ENCODE results near the gene LGI2.

The LGI2 gene

DNA sequence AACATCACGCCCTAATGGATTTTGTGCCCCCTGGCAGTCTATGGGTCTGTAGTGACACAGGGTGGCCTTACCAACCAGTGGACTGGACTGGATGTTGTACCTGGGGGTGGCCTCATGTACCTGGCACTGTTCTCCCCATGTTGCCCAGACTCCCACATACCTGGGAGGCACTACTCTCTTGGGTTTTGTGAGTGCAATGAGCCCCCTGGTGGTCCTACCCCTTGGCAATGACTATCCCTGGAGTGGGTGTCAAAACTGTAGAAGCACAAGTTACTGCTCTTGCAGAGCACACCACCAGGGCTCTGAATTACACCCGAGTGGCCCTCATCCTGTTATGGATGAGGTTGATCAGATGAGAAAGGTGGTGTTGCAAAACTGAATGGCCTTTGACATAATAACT lies 60.1 kb downstream of the LGI2 start:
- DNase-seq (ENCODE audit: insufficient read length) (no peak), FAIRE-seq (no peak)
- no peak for TF ChIP-seq POLR2AphosphoS5 (IDR thresholded peaks at IDR 0.05; ENCODE audit: low read depth, low read length)
- no peak for TF ChIP-seq POLR2A (IDR thresholded peaks at IDR 0.05; ENCODE audit: low read depth, low read length)
- no peak for TF ChIP-seq TAF1 (IDR thresholded peaks at IDR 0.05; ENCODE audit: borderline replicate concordance, low read depth, low read length)

DNA sequence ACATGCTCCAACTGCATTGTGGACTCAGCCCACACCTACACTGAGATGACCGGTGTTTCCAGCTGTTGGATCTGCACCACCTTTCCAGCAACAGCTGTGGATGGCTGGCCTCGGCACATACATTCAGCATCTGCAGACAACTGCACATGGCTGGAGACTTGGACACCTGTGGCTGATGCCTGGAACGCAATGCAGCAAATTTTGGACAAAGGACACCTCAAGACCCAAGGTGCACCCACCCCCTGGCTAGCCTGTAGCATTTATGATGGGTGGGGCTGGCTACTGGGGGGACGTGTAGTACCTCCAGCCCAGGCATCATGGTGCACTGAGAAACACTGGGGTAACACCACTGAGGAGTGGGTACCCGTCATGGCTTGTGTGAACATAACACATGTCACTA lies 60.6 kb downstream of the LGI2 start:
- no peak for TF ChIP-seq POLR2AphosphoS5 (IDR thresholded peaks at IDR 0.05; ENCODE audit: low read depth, low read length)
- TF ChIP-seq TAF1 (IDR thresholded peaks at IDR 0.05; ENCODE audit: borderline replicate concordance, low read depth, low read length), result no peak
- no peak for TF ChIP-seq POLR2A (IDR thresholded peaks at IDR 0.05; ENCODE audit: low read depth, low read length)

DNA sequence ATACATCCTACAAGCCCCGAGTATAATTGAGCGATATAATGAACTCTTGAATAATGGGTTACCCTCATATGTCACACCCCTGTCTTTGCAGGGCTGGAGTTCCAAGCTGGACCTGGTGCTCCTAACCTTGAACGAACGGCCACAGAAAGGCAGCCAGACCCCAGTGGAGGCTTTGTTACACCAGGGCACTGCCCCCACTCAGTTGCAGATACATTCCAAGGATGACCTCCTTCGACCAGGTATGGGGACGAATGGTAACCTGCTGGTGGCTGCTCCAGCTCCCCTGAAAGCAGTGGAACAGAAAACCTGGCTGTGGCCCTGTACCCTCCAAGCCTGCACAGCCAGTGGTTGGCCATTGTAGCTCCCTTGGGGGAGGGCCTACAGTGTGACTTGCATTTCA lies 61.3 kb downstream of the LGI2 start:
- TF ChIP-seq TAF1 (IDR thresholded peaks at IDR 0.05; ENCODE audit: borderline replicate concordance, low read depth, low read length) (no peak), POLR2AphosphoS5 (IDR thresholded peaks at IDR 0.05; ENCODE audit: low read depth, low read length) (no peak), POLR2A (IDR thresholded peaks at IDR 0.05; ENCODE audit: low read depth, low read length) (no peak)
- DNase-seq (ENCODE audit: insufficient read length), result no peak
- FAIRE-seq, result no peak

More for the DNA sequence above, 60.6 kb downstream of the LGI2 start:
- DNase-seq (ENCODE audit: insufficient read length) (no peak), FAIRE-seq (no peak)

DNA sequence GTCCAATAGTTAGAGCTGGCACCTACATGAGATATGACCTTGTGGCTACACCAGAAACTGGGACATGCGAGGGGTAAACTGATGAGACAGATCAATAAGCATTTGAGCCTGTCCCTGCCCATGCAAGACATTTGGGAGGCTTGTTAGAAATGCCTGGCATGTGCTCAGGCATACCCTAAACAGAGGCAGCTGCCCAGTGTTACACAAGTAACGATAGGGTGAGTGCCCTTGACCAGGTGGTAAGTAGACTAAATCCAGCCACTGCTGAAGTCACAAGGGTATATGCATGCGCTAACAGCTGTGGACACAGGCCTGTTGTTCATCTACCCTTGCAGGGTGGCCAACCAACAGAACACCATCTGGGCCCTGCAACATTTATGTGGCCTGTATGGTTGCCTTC lies 61.8 kb downstream of the LGI2 start:
- no peak for TF ChIP-seq POLR2A (IDR thresholded peaks at IDR 0.05; ENCODE audit: low read depth, low read length)
- no peak for TF ChIP-seq POLR2AphosphoS5 (IDR thresholded peaks at IDR 0.05; ENCODE audit: low read depth, low read length)
- TF ChIP-seq TAF1 (IDR thresholded peaks at IDR 0.05; ENCODE audit: borderline replicate concordance, low read depth, low read length), result no peak
- FAIRE-seq (no peak), DNase-seq (ENCODE audit: insufficient read length) (no peak)

DNA sequence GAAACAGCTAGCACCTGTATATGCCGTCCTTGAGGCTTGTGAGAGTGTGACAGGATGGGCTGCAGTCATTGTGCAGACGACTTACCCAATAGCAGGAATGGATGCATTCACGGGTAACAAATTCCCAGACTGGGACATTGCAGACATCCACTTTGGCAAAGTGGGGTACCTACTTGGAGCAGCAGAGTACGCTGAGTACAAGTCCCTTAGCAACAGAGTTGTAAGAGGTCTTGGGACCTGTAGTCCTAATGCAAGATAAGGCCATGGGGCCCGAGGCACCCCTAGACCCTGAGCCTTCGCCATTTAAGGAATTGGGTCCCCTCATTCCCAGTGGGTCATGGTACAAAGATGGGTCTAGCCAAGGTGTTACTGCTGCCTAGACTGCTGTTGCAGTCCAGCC lies 62.5 kb downstream of the LGI2 start:
- no peak for FAIRE-seq
- TF ChIP-seq TAF1 (IDR thresholded peaks at IDR 0.05; ENCODE audit: borderline replicate concordance, low read depth, low read length), result no peak
- no peak for TF ChIP-seq POLR2AphosphoS5 (IDR thresholded peaks at IDR 0.05; ENCODE audit: low read depth, low read length)
- TF ChIP-seq POLR2A (IDR thresholded peaks at IDR 0.05; ENCODE audit: low read depth, low read length), result no peak
- DNase-seq (ENCODE audit: insufficient read length), result no peak

DNA sequence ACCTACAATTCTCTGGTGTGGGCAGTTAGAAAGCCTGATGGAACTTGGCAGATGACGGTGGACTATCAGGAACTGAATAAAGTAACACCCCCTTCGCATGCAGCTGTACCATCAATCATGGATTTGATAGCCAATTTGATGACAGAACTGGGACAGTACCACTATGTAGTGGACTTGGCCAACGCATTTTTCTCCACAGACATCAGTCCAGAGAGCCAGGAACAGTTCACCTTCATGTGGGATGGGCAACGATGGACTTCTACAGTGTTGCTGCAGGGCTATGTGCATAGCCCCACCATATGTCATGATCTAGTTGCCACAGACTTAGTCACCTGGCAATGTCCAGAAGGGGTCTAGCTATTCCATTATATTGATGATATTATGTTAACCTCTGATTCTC lies 63.4 kb downstream of the LGI2 start:
- FAIRE-seq, result no peak

DNA sequence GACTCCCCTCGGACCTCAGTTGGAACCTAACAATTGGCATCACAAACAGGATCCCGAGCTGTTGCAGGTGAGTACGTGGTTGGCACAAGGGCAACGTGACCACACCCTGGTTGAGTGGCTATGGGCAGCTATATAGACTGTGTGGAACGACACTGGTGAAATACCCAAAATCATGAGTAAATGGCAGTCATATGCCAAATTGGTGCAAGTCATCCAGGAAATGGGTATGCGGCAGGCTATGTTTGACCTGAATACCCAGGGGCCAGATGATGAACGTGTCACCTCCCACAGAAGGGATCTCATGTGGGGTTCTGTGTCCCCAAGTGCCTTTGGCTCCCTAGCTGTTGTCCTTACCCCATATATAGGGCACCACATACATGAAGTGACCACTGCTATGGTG lies 64.7 kb downstream of the LGI2 start:
- FAIRE-seq (no peak), DNase-seq (ENCODE audit: insufficient read length) (no peak)
- TF ChIP-seq POLR2A (IDR thresholded peaks at IDR 0.05; ENCODE audit: low read depth, low read length) (no peak), POLR2AphosphoS5 (IDR thresholded peaks at IDR 0.05; ENCODE audit: low read depth, low read length) (no peak), TAF1 (IDR thresholded peaks at IDR 0.05; ENCODE audit: borderline replicate concordance, low read depth, low read length) (no peak)

More for the DNA sequence above, 63.4 kb downstream of the LGI2 start:
- DNase-seq (ENCODE audit: insufficient read length), result no peak
- TF ChIP-seq POLR2AphosphoS5 (IDR thresholded peaks at IDR 0.05; ENCODE audit: low read depth, low read length), result no peak
- TF ChIP-seq TAF1 (IDR thresholded peaks at IDR 0.05; ENCODE audit: borderline replicate concordance, low read depth, low read length), result no peak
- TF ChIP-seq POLR2A (IDR thresholded peaks at IDR 0.05; ENCODE audit: low read depth, low read length), result no peak

DNA sequence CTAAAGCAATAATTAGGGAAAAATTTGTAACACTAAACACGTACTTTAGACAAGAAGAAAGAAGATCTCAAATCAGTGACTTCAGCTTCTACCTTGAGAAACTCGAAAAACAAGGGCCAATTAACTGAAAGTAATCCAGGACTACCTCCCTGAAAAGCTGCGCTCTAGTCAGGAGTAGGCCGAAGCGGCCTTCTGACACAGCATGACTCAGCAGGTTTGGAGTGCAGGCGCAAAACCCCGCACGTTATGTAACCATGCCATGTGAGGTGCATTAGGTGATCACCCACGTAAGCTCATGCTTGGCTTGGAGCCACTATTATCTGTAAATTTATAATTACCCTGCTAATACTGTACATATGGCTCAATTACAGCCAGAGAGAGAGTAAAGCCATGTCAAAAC lies 65.1 kb downstream of the LGI2 start:
- TF ChIP-seq POLR2AphosphoS5 (IDR thresholded peaks at IDR 0.05; ENCODE audit: low read depth, low read length) (no peak), POLR2A (IDR thresholded peaks at IDR 0.05; ENCODE audit: low read depth, low read length) (no peak), TAF1 (IDR thresholded peaks at IDR 0.05; ENCODE audit: borderline replicate concordance, low read depth, low read length) (no peak)
- no peak for FAIRE-seq

DNA sequence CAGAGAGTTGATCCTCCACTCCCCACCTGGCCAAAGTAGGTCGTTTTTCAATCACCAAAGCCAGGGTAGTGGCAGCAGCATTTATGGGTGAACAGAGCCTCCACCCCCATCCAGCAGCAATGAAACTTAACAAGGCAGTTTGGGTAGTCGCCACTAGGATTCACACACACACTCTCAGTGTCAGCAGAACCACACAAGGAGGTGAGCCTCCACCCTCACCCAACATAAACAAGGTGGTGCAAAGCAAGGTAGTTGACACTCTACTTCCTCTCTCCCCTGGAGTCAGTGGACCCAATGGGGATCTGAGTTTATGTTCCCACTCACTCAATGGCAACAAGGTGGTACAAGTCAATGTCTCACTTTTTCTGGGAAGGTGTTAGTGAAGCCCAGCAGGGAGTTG lies 67.5 kb downstream of the LGI2 start:
- no peak for FAIRE-seq
- TF ChIP-seq POLR2A (IDR thresholded peaks at IDR 0.05; ENCODE audit: low read depth, low read length), result no peak
- no peak for TF ChIP-seq POLR2AphosphoS5 (IDR thresholded peaks at IDR 0.05; ENCODE audit: low read depth, low read length)
- no peak for TF ChIP-seq TAF1 (IDR thresholded peaks at IDR 0.05; ENCODE audit: borderline replicate concordance, low read depth, low read length)

More for the DNA sequence above, 65.1 kb downstream of the LGI2 start:
- DNase-seq (ENCODE audit: insufficient read length), result no peak

DNA sequence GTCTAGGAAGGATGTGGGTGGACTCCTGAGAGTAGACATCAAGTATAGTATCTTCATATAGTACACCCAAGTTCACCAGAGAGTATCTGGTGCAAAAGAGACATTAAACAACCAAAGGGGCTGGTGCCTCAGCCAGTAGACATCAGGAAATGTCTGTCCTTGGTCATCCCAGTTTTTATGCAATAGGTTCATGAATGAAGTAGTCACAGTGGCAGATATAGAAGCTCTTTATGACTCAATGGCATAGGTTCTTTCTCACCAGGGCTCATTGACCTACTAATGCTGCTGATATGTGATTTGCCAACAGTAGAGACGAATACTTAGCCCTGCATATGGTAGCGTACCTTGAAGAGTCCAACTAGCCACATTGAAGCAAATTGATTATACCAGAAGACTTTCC lies 72.9 kb downstream of the LGI2 start:
- no peak for FAIRE-seq
- DNase-seq (ENCODE audit: insufficient read length), result no peak
- no peak for TF ChIP-seq POLR2AphosphoS5 (IDR thresholded peaks at IDR 0.05; ENCODE audit: low read depth, low read length)
- TF ChIP-seq TAF1 (IDR thresholded peaks at IDR 0.05; ENCODE audit: borderline replicate concordance, low read depth, low read length), result no peak
- TF ChIP-seq POLR2A (IDR thresholded peaks at IDR 0.05; ENCODE audit: low read depth, low read length), result no peak

More for the DNA sequence above, 67.5 kb downstream of the LGI2 start:
- no peak for DNase-seq (ENCODE audit: insufficient read length)

DNA sequence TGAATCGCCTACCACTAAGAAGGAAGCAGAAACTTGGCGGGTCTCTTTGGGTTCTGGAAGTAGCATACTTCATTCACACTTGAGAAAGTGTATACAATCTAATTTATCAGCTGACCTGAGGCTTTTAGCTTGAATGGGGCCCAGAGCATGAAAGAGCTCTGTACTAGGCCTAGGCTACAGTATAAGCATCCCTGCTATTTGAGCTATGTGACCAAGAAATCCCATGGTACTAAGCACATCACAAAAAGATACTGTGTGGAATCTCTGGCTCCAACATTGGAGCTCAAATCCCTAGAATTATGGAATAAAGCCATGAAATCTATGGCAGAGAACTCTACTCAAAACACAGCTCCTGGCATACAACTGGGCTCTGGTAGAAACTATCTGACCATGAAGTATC lies 74.0 kb downstream of the LGI2 start:
- TF ChIP-seq TAF1 (IDR thresholded peaks at IDR 0.05; ENCODE audit: borderline replicate concordance, low read depth, low read length) (no peak), POLR2A (IDR thresholded peaks at IDR 0.05; ENCODE audit: low read depth, low read length) (no peak), POLR2AphosphoS5 (IDR thresholded peaks at IDR 0.05; ENCODE audit: low read depth, low read length) (no peak)
- DNase-seq (ENCODE audit: insufficient read length) (no peak), FAIRE-seq (no peak)

DNA sequence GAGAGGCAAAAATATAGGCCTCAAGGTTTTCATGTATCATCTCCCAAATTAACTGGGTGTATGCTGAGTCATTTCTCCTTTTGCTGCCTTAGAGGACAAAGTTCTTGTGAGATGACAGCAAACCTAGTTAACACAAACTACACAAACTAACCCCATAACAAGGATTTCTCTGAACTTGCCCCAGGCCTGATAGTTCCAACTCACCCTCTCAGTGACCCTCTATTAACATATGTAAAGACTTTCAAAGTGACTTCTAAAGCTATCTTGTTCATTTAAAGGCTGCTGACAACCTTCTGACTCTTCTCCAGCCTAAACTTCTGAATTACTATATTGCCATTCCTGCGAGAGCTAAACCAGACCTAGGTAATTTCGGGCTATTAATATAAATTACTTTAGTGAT lies 74.7 kb downstream of the LGI2 start:
- DNase-seq (ENCODE audit: insufficient read length) (no peak), FAIRE-seq (no peak)
- no peak for TF ChIP-seq POLR2A (IDR thresholded peaks at IDR 0.05; ENCODE audit: low read depth, low read length)
- TF ChIP-seq TAF1 (IDR thresholded peaks at IDR 0.05; ENCODE audit: borderline replicate concordance, low read depth, low read length), result no peak
- no peak for TF ChIP-seq POLR2AphosphoS5 (IDR thresholded peaks at IDR 0.05; ENCODE audit: low read depth, low read length)

DNA sequence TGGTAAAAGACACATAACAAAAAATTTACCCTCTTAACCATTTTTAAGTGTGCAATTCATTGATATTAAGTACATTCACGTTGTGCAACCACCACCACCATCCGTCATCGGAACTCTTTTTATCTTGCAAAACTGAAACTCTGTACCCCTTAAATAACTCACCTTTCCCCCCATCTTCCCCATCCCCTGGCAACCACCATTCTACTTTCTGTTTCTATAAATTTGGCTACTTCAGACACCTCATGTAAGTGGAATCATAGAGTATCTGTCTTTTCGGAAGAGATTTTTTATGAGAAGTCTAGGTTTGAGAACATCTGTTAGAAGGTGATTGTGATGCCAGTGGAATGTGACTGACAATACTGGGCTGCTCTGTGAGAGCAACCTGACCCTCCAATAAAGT lies 78.1 kb downstream of the LGI2 start:
- no peak for FAIRE-seq
- no peak for TF ChIP-seq POLR2A (IDR thresholded peaks at IDR 0.05; ENCODE audit: low read depth, low read length)
- no peak for TF ChIP-seq POLR2AphosphoS5 (IDR thresholded peaks at IDR 0.05; ENCODE audit: low read depth, low read length)
- no peak for TF ChIP-seq TAF1 (IDR thresholded peaks at IDR 0.05; ENCODE audit: borderline replicate concordance, low read depth, low read length)
- no peak for DNase-seq (ENCODE audit: insufficient read length)
